ENCODE results near the gene PCCA.

Gene PCCA

GRCh38 chr13:100541897-100542825 is 453.3 kb downstream of the PCCA start:
- no peak for TF ChIP-seq POLR2AphosphoS5 (IDR thresholded peaks at IDR 0.05; ENCODE audit: low read depth, low read length)
- no peak for TF ChIP-seq POLR2A (IDR thresholded peaks at IDR 0.05; ENCODE audit: low read depth, low read length)
- FAIRE-seq (no peak), DNase-seq (ENCODE audit: insufficient read length) (no peak)

GRCh38 chr13:100542826-100543156 is 453.9 kb downstream of the PCCA start:
- no peak for DNase-seq (ENCODE audit: insufficient read length)
- TF ChIP-seq POLR2A (IDR thresholded peaks at IDR 0.05; ENCODE audit: low read depth, low read length) (no peak), TAF1 (IDR thresholded peaks at IDR 0.05; ENCODE audit: borderline replicate concordance, low read depth, low read length) (no peak), POLR2AphosphoS5 (IDR thresholded peaks at IDR 0.05; ENCODE audit: low read depth, low read length) (no peak)
- FAIRE-seq, result peak; percentile 77

GRCh38 chr13:100543872-100544602 is 455.1 kb downstream of the PCCA start:
- DNase-seq (ENCODE audit: insufficient read length) (no peak), FAIRE-seq (no peak)
- TF ChIP-seq TAF1 (IDR thresholded peaks at IDR 0.05; ENCODE audit: borderline replicate concordance, low read depth, low read length) (no peak), POLR2A (IDR thresholded peaks at IDR 0.05; ENCODE audit: low read depth, low read length) (no peak), POLR2AphosphoS5 (IDR thresholded peaks at IDR 0.05; ENCODE audit: low read depth, low read length) (no peak)

GRCh38 chr13:100544866-100545683 is 456.2 kb downstream of the PCCA start:
- TF ChIP-seq TAF1 (IDR thresholded peaks at IDR 0.05; ENCODE audit: borderline replicate concordance, low read depth, low read length), result no peak
- TF ChIP-seq POLR2A (IDR thresholded peaks at IDR 0.05; ENCODE audit: low read depth, low read length), result no peak
- no peak for TF ChIP-seq POLR2AphosphoS5 (IDR thresholded peaks at IDR 0.05; ENCODE audit: low read depth, low read length)
- FAIRE-seq (no peak), DNase-seq (ENCODE audit: insufficient read length) (no peak)

GRCh38 chr13:100545684-100546061 is 456.8 kb downstream of the PCCA start:
- no peak for DNase-seq (ENCODE audit: insufficient read length)
- TF ChIP-seq POLR2AphosphoS5 (IDR thresholded peaks at IDR 0.05; ENCODE audit: low read depth, low read length) (no peak), POLR2A (IDR thresholded peaks at IDR 0.05; ENCODE audit: low read depth, low read length) (no peak), TAF1 (IDR thresholded peaks at IDR 0.05; ENCODE audit: borderline replicate concordance, low read depth, low read length) (no peak)
- no peak for FAIRE-seq

- TF ChIP-seq POLR2AphosphoS5 (IDR thresholded peaks at IDR 0.05; ENCODE audit: low read depth, low read length), result no peak
- TF ChIP-seq POLR2A (IDR thresholded peaks at IDR 0.05; ENCODE audit: low read depth, low read length), result no peak
- TF ChIP-seq TAF1 (IDR thresholded peaks at IDR 0.05; ENCODE audit: borderline replicate concordance, low read depth, low read length), result no peak
- DNase-seq (ENCODE audit: insufficient read length) (no peak), FAIRE-seq (no peak)
Measured at GRCh38 chr13:100546713-100547405, 458.0 kb downstream of the PCCA start.

- no peak for FAIRE-seq
- no peak for DNase-seq (ENCODE audit: insufficient read length)
- TF ChIP-seq TAF1 (IDR thresholded peaks at IDR 0.05; ENCODE audit: borderline replicate concordance, low read depth, low read length) (no peak), POLR2AphosphoS5 (IDR thresholded peaks at IDR 0.05; ENCODE audit: low read depth, low read length) (no peak), POLR2A (IDR thresholded peaks at IDR 0.05; ENCODE audit: low read depth, low read length) (no peak)
Measured at GRCh38 chr13:100547791-100548201, 458.9 kb downstream of the PCCA start.

- no peak for TF ChIP-seq POLR2A (IDR thresholded peaks at IDR 0.05; ENCODE audit: low read depth, low read length)
- no peak for TF ChIP-seq TAF1 (IDR thresholded peaks at IDR 0.05; ENCODE audit: borderline replicate concordance, low read depth, low read length)
- TF ChIP-seq POLR2AphosphoS5 (IDR thresholded peaks at IDR 0.05; ENCODE audit: low read depth, low read length), result no peak
- no peak for FAIRE-seq
- DNase-seq (ENCODE audit: insufficient read length), result no peak
Measured at GRCh38 chr13:100549316-100549715, 460.4 kb downstream of the PCCA start.

GRCh38 chr13:100552755-100553154 is 463.9 kb downstream of the PCCA start:
- TF ChIP-seq POLR2AphosphoS5 (IDR thresholded peaks at IDR 0.05; ENCODE audit: low read depth, low read length), result no peak
- no peak for TF ChIP-seq TAF1 (IDR thresholded peaks at IDR 0.05; ENCODE audit: borderline replicate concordance, low read depth, low read length)
- TF ChIP-seq POLR2A (IDR thresholded peaks at IDR 0.05; ENCODE audit: low read depth, low read length), result no peak
- FAIRE-seq (no peak), DNase-seq (ENCODE audit: insufficient read length) (no peak)

GRCh38 chr13:100559886-100560285 is 471.0 kb downstream of the PCCA start:
- no peak for TF ChIP-seq TAF1 (IDR thresholded peaks at IDR 0.05; ENCODE audit: borderline replicate concordance, low read depth, low read length)
- no peak for TF ChIP-seq POLR2A (IDR thresholded peaks at IDR 0.05; ENCODE audit: low read depth, low read length)
- no peak for TF ChIP-seq POLR2AphosphoS5 (IDR thresholded peaks at IDR 0.05; ENCODE audit: low read depth, low read length)
- FAIRE-seq, result no peak
- no peak for DNase-seq (ENCODE audit: insufficient read length)

Data from GM12892 (cell line).